SK-N-SH treated with all-trans-retinoic acid at 6 μM for 48 hours (cell line): ENCODE data around the gene ROBO2.

ENCODE experiments used
- ATAC-seq: fragments of 200-7000 bp; cut with Tn5 transposase; 3 replicates; pipeline ENCODE4 v1.9.1; 2020; ENCODE audit warnings: mild to moderate bottlenecking, moderate library complexity
- ARNTL ChIP-seq: fragments of 450-650 bp; formaldehyde crosslinking; IDR thresholded peaks from 2 replicates; pipeline ENCODE4 v1.5.0; 2020; ENCODE audit warnings: low read depth, mild to moderate bottlenecking, moderate library complexity, borderline replicate concordance
- BACH2 ChIP-seq: fragments of 250-450 bp; sonication (Bioruptor Pico); IDR thresholded peaks from 2 replicates; pipeline ENCODE4 v1.9.0; 2021; ENCODE audit warnings: mild to moderate bottlenecking, borderline replicate concordance
- CSDC2 ChIP-seq: fragments of 250-450 bp; sonication (Bioruptor Pico); IDR thresholded peaks from 2 replicates; pipeline ENCODE4 v1.5.0; 2020; ENCODE audit warnings: mild to moderate bottlenecking, moderate library complexity
- ESRRG ChIP-seq: fragments of 250-450 bp; sonication (Bioruptor Pico); IDR thresholded peaks from 2 replicates; pipeline ENCODE4 v1.6.1; 2021; ENCODE audit warnings: mild to moderate bottlenecking
- GLIS3 ChIP-seq: fragments of 250-450 bp; sonication (Bioruptor Pico); IDR thresholded peaks from 2 replicates; pipeline ENCODE4 v1.5.0; 2020; ENCODE audit warnings: mild to moderate bottlenecking, moderate library complexity
- ISL1 ChIP-seq: fragments of 250-450 bp; sonication (Bioruptor Pico); IDR thresholded peaks from 2 replicates; pipeline ENCODE4 v2.1.2; 2022; ENCODE audit warnings: mild to moderate bottlenecking, moderate library complexity
- OSR1 ChIP-seq: fragments of 250-450 bp; sonication (Bioruptor Pico); IDR thresholded peaks from 2 replicates; pipeline ENCODE4 v1.8.0; 2022; ENCODE audit warnings: moderate library complexity, mild to moderate bottlenecking, inconsistent platforms
- PPARA ChIP-seq: fragments of 250-450 bp; sonication (Bioruptor Pico); IDR thresholded peaks from 2 replicates; pipeline ENCODE4 v1.5.0; 2020; ENCODE audit warnings: mild to moderate bottlenecking, borderline replicate concordance
- RARB ChIP-seq: fragments of 250-450 bp; sonication (Bioruptor Pico); IDR thresholded peaks from 2 replicates; pipeline ENCODE4 v1.8.0; 2021; ENCODE audit warnings: mild to moderate bottlenecking, moderate library complexity
- TCF4 ChIP-seq: fragments of 250-450 bp; sonication (Bioruptor Pico); IDR thresholded peaks from 2 replicates; pipeline ENCODE4 v1.8.0; 2021; ENCODE audit warnings: mild to moderate bottlenecking, moderate library complexity, borderline replicate concordance
- TOX ChIP-seq: fragments of 250-450 bp; sonication (Bioruptor Pico); IDR thresholded peaks from 2 replicates; pipeline ENCODE4 v1.8.0; 2021; ENCODE audit warnings: mild to moderate bottlenecking, moderate library complexity, borderline replicate concordance
- ZC3H10 ChIP-seq: fragments of 250-450 bp; sonication (Bioruptor Pico); IDR thresholded peaks from 2 replicates; pipeline ENCODE4 v1.5.1; 2021; ENCODE audit warnings: mild to moderate bottlenecking, moderate library complexity
- ZFP3 ChIP-seq: fragments of 250-450 bp; sonication (Bioruptor Pico); IDR thresholded peaks from 2 replicates; pipeline ENCODE4 v1.5.0; 2020; ENCODE audit warnings: mild to moderate bottlenecking, moderate library complexity
- ZFP30 ChIP-seq: fragments of 450-650 bp; formaldehyde crosslinking; IDR thresholded peaks from 2 replicates; pipeline ENCODE4 v1.5.0; 2022; ENCODE audit warnings: mild to moderate bottlenecking, moderate library complexity
- ZNF565 ChIP-seq: fragments of 450-650 bp; formaldehyde crosslinking; conservative IDR thresholded peaks from 2 replicates; pipeline ENCODE4 v1.5.0; 2020; ENCODE audit warnings: low read depth, mild to moderate bottlenecking, moderate library complexity
- ZNF70 ChIP-seq: fragments of 450-650 bp; formaldehyde crosslinking; IDR thresholded peaks from 2 replicates; pipeline ENCODE4 v1.5.0; 2020; ENCODE audit warnings: mild to moderate bottlenecking, moderate library complexity
- ZNF8 ChIP-seq: fragments of 450-650 bp; formaldehyde crosslinking; IDR thresholded peaks from 2 replicates; pipeline ENCODE4 v1.5.0; 2020; ENCODE audit warnings: mild to moderate bottlenecking, moderate library complexity
- TF ChIP-seq, protein P1 (sequence below): fragments of 250-450 bp; sonication (Bioruptor Pico); IDR thresholded peaks from 2 replicates; pipeline ENCODE4 v1.5.1; 2020; ENCODE audit warnings: low read depth, mild to moderate bottlenecking, moderate library complexity
- TF ChIP-seq, protein P2 (sequence below): fragments of 250-450 bp; sonication (Bioruptor Pico); IDR thresholded peaks from 2 replicates; pipeline ENCODE4 v1.8.0; 2021; ENCODE audit warnings: low read depth, mild to moderate bottlenecking, moderate library complexity, borderline replicate concordance
- TF ChIP-seq, protein P3 (sequence below): fragments of 250-450 bp; sonication (Bioruptor Pico); IDR thresholded peaks from 2 replicates; pipeline ENCODE4 v1.8.0; 2020; ENCODE audit warnings: mild to moderate bottlenecking, moderate library complexity, borderline replicate concordance
- TF ChIP-seq, protein P4 (sequence below): fragments of 250-450 bp; sonication (Bioruptor Pico); IDR thresholded peaks from 2 replicates; pipeline ENCODE4 v1.5.0; 2020; ENCODE audit warnings: mild to moderate bottlenecking, moderate library complexity

The ROBO2 gene

GRCh38 chr3:77412584-77412983, 372.7 kb downstream of the ROBO2 start:
- no peak for TF ChIP-seq ARNTL
- TF ChIP-seq ZFP30 (CRISPR knock-in tag), result no peak
- TF ChIP-seq ZNF8 (CRISPR knock-in tag), result no peak
- no peak for ATAC-seq

GRCh38 chr3:77414881-77415280, 375.0 kb downstream of the ROBO2 start:
- ATAC-seq, result no peak
- TF ChIP-seq ZFP3 (CRISPR knock-in tag) (no peak), CSDC2 (CRISPR knock-in tag) (no peak), BACH2 (CRISPR knock-in tag) (no peak), OSR1 (CRISPR knock-in tag) (no peak), PPARA (no peak), ISL1 (CRISPR knock-in tag) (no peak), RARB (no peak), ZNF70 (CRISPR knock-in tag) (no peak), ZC3H10 (CRISPR knock-in tag) (no peak), TOX (CRISPR knock-in tag) (no peak), ARNTL (no peak)
- TF ChIP-seq, protein P1, sequence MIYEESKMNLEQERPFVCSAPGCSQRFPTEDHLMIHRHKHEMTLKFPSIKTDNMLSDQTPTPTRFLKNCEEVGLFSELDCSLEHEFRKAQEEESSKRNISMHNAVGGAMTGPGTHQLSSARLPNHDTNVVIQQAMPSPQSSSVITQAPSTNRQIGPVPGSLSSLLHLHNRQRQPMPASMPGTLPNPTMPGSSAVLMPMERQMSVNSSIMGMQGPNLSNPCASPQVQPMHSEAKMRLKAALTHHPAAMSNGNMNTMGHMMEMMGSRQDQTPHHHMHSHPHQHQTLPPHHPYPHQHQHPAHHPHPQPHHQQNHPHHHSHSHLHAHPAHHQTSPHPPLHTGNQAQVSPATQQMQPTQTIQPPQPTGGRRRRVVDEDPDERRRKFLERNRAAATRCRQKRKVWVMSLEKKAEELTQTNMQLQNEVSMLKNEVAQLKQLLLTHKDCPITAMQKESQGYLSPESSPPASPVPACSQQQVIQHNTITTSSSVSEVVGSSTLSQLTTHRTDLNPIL, result no peak
- TF ChIP-seq, protein P2, sequence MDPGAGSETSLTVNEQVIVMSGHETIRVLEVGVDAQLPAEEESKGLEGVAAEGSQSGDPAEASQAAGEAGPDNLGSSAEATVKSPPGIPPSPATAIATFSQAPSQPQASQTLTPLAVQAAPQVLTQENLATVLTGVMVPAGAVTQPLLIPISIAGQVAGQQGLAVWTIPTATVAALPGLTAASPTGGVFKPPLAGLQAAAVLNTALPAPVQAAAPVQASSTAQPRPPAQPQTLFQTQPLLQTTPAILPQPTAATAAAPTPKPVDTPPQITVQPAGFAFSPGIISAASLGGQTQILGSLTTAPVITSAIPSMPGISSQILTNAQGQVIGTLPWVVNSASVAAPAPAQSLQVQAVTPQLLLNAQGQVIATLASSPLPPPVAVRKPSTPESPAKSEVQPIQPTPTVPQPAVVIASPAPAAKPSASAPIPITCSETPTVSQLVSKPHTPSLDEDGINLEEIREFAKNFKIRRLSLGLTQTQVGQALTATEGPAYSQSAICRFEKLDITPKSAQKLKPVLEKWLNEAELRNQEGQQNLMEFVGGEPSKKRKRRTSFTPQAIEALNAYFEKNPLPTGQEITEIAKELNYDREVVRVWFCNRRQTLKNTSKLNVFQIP (CRISPR knock-in tag), result no peak
- TF ChIP-seq, protein P3, sequence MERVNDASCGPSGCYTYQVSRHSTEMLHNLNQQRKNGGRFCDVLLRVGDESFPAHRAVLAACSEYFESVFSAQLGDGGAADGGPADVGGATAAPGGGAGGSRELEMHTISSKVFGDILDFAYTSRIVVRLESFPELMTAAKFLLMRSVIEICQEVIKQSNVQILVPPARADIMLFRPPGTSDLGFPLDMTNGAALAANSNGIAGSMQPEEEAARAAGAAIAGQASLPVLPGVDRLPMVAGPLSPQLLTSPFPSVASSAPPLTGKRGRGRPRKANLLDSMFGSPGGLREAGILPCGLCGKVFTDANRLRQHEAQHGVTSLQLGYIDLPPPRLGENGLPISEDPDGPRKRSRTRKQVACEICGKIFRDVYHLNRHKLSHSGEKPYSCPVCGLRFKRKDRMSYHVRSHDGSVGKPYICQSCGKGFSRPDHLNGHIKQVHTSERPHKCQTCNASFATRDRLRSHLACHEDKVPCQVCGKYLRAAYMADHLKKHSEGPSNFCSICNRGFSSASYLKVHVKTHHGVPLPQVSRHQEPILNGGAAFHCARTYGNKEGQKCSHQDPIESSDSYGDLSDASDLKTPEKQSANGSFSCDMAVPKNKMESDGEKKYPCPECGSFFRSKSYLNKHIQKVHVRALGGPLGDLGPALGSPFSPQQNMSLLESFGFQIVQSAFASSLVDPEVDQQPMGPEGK (CRISPR knock-in tag), result no peak
- TF ChIP-seq, protein P4, sequence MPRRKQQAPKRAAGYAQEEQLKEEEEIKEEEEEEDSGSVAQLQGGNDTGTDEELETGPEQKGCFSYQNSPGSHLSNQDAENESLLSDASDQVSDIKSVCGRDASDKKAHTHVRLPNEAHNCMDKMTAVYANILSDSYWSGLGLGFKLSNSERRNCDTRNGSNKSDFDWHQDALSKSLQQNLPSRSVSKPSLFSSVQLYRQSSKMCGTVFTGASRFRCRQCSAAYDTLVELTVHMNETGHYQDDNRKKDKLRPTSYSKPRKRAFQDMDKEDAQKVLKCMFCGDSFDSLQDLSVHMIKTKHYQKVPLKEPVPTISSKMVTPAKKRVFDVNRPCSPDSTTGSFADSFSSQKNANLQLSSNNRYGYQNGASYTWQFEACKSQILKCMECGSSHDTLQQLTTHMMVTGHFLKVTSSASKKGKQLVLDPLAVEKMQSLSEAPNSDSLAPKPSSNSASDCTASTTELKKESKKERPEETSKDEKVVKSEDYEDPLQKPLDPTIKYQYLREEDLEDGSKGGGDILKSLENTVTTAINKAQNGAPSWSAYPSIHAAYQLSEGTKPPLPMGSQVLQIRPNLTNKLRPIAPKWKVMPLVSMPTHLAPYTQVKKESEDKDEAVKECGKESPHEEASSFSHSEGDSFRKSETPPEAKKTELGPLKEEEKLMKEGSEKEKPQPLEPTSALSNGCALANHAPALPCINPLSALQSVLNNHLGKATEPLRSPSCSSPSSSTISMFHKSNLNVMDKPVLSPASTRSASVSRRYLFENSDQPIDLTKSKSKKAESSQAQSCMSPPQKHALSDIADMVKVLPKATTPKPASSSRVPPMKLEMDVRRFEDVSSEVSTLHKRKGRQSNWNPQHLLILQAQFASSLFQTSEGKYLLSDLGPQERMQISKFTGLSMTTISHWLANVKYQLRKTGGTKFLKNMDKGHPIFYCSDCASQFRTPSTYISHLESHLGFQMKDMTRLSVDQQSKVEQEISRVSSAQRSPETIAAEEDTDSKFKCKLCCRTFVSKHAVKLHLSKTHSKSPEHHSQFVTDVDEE (CRISPR knock-in tag), result no peak

GRCh38 chr3:77420336-77420735, 380.4 kb downstream of the ROBO2 start:
- no peak for ATAC-seq

GRCh38 chr3:77421916-77422315, 382.0 kb downstream of the ROBO2 start:
- ATAC-seq, result no peak
- TF ChIP-seq TOX (CRISPR knock-in tag), result no peak
- no peak for TF ChIP-seq GLIS3
- no peak for TF ChIP-seq ESRRG (CRISPR knock-in tag)
- no peak for TF ChIP-seq ZNF565 (CRISPR knock-in tag)
- TF ChIP-seq ZFP3 (CRISPR knock-in tag), result no peak
- no peak for TF ChIP-seq TCF4
- no peak for TF ChIP-seq RARB
- TF ChIP-seq ISL1 (CRISPR knock-in tag), result no peak
- no peak for TF ChIP-seq PPARA
- TF ChIP-seq BACH2 (CRISPR knock-in tag), result no peak
- TF ChIP-seq CSDC2 (CRISPR knock-in tag), result no peak

More at GRCh38 chr3:77420336-77420735, 380.4 kb downstream of the ROBO2 start:
- TF ChIP-seq ARNTL (no peak), ZNF565 (CRISPR knock-in tag) (no peak), OSR1 (CRISPR knock-in tag) (no peak)

DNA sequence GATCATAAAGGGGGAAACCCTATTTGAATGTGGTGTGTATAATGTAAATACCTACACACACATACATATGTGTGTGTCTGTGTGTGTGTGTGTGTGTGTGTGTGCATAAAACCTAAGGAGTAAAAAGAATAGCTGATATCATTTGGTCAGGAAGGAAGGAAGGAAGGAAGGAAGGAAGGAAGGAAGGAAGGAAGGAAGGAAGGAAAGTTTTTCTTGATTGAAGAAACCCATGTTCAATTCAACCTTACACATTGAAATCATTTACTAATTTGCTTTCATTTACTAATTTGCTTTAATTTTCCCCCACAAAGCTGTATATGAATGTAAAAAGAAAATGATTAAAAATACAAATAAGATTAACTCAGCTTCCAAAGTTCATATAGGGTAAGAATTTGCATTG, 386.6 kb downstream of the ROBO2 start:
- TF ChIP-seq RARB (no peak), CSDC2 (CRISPR knock-in tag) (no peak), ZNF70 (CRISPR knock-in tag) (no peak), ZFP3 (CRISPR knock-in tag) (no peak), ZC3H10 (CRISPR knock-in tag) (no peak), OSR1 (CRISPR knock-in tag) (no peak), GLIS3 (no peak)
- TF ChIP-seq, protein P4 (CRISPR knock-in tag), result no peak
- TF ChIP-seq, protein P3 (CRISPR knock-in tag), result no peak
- ATAC-seq, result no peak
